GM19035 (cell line): ENCODE measurements around the gene ALLC.

ENCODE experiments used
- ATAC-seq: cut with Tn5 transposase; IDR thresholded peaks from one replicate; pipeline ENCODE4 v1.9.1; 2021; ENCODE audit not compliant: unreplicated experiment

Gene ALLC

DNA sequence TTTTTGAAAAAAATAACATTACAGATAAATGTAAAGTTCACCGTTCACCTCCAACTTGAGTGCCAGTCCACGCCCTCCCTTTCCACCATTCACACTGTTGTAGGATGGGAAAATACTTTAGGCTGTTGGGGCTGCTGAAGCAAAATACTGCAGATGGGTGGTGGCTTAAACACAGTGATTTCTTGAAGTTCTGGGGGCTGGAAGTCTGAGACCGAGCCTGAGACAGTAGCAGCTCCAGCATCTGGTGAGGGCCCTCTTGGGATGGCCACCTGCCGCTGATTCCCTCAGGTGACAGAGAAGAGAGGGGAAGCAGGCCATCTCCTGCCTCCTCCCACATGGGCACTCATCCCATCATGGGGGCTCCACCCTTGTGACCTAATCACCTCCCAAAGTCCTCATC is 17.7 kb downstream of the ALLC start:
- no peak for ATAC-seq

DNA sequence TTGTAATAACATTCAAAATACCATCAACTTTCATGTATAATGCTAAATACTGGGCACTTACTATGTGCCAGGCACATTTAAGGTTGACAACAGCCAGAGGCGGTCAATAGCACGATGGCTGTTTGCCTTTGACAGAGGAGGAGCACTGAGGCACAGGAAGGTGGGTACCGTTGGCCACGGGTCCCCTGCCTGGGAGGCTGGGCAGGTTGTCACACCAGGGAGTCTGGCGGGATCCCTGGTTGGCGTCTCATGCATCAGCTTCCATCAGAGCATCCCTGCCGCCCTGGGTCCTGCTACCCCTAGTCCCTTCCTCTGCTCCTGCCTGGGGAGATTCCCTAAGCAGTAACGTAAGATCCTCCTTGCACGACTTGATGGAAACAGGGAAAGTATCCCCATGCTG is 19.4 kb downstream of the ALLC start:
- no peak for ATAC-seq

DNA sequence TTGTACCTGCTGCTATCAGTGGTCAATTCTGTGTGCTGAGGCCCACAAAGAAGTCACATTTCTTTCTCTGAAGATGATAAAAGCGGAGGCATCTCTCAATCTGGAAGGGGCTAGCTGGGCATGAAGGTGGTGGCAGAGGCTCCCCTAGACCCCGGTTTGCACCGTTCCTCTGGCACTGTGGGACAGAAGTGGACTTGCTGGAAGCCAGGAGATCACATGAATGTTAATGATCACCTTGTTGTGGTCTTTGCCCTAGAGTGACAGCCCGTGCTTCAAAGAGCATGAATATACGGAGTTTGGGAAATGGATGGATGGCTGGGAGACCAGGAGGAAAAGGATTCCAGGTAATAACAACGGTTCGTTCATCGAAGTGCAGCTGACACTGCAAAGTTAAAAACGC is 20.2 kb downstream of the ALLC start:
- ATAC-seq, result no peak

DNA sequence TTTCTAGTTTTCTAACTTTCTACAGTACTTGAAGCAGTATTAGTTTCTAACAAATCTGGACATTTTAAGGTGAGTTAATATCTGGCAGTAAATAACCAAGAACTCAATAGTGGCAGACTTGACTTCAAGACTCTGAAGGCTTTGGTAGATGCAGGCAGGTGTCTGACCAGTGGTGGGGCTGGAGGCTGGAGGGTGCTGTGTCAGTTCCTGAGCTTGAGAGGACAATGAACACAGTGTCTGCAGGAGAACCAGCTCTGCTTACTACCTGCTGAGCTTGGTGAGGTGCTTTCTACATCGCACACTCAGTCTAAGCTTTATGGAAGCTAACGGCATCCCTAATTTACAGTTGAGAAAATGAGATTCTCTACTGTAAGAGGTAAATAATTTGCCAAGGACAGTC is 21.2 kb downstream of the ALLC start:
- ATAC-seq, result no peak

DNA sequence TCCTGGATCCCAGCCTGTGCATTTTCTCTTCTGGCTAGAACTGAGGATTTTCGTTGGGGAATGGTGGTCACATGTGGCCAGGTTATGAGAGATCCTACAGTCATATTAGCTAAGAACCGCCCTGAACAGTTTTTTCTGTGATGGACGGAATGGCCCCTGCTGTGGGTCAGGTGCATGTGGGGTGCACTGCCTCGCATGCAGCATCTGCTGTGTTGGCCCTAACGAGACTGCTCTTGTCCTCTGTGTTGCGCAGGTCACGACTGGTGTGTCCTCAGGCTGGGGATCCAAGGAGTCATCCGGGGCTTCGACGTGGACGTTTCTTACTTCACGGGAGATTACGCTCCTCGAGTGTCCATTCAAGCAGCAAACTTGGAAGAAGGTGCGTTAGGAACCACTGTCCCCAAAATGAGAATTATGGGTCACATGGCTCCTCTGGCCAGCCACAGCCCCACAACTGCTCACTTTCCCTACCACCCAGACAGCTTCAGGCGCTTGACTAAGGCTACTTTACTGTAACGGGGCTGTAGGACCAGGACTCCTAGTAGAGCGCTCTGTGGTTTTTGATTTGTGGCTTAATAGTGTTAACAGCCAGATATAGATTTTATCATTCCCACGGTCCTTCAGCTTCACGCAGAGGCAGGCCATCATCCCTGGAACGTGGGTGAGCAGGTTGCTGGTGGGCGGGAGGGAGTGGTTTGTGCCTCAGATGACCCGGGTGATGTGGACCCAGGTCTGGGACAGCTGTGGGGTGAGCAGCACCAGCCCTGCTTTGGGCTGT is 21.8 kb downstream of the ALLC start:
- ATAC-seq, result no peak

DNA sequence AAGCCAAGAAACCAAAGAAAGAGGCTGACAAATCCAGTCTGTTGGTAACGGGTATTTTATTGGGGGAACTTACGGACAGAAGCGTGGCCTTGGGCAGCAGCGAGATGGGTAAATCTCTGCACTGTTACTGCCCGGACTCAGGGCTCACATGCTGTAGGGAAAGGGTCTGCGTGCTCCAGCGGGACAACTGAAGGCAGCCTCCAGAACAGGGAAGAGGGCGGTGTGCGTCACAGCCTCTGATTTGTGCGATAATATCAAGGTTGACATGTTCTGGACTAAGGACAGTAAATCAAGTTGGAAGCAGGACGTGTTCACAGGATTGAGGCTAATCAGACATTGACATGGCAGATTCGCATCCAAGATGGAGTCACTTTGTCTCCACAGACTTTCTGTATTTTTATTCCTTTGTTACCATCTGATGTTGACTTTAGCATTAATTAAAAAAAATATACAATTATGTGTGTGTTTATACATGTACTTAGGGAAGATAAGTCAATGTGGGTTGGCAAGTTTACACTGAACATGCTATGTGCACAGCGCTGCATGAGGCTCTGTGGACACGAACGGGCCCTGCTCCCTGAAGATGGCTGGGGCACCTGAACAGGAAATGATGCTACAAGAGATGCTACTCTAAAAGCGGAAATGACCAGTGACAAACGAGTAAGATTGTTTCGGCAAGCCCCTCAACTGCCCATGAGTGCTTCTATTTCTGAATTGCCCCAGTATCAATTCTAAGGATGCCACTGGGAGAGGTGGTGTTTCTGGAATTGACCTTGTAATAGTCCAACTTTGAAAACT is 22.7 kb downstream of the ALLC start:
- ATAC-seq, result no peak

DNA sequence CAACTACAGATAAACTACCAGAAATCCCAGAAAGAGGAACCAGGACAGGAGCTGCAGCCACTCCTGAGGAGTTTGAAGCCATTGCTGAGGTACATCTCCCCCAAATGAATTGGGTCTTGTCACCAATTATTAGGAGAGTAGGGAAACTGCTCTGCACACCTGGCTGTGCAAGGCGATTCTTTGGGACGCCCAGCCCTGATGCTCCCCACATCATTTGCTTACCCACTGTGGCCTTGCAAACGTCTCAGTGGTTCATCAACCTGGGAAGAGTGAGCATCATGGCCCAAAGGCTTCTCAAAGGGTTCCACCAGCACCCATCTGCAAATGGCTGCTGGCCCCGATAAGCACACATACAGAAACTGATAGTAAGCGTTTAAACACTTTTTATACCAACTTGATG is 23.6 kb downstream of the ALLC start:
- no peak for ATAC-seq

DNA sequence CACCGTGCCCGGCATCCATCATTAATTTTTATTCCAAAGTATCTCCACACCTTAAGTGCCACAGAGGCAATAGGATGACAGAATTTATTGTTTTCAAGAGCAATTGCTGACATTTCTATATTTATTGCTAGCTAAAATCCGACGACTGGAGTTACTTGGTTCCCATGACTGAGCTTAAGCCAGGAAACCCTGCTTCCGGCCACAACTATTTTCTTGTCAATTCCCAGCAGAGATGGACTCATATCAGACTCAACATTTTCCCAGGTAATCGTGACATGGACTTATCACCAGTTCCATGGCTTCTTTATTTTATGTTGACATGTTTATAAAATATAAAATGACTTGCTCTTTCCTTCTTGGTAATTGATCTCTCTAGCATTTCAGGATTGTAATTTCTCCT is 24.8 kb downstream of the ALLC start:
- ATAC-seq, result no peak

DNA sequence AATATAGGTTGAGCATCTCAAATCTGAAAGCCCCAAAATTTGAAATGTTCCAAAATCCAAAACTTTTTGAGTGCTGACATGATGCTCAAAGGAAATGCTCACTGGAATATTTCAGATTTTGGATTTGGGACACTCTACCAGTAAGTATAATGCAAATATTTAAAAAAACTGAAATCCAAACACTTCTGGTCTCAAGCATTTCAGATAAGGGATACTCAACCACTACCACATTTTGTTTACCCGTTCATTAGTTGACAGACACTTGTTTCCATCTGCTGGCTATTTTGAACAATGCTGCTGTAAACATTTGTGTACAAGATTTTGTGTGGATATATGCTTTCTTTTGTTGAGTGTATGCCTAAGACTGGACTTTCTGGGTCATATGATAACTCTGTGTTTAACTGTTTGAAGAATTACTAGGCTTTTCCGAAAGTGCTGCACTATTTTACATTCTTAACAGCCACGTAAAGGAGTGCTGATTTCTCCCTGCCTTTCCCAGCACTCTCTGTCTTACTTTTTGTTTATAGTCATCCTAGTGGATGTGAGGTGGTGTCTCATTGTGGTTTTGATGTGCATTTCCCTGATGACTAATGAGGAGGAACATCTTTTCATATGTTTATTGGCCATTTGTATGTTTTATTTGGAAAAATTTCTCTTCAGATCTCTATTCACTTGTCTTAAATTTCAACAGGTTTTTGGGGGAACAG is 25.9 kb downstream of the ALLC start:
- ATAC-seq, result no peak

DNA sequence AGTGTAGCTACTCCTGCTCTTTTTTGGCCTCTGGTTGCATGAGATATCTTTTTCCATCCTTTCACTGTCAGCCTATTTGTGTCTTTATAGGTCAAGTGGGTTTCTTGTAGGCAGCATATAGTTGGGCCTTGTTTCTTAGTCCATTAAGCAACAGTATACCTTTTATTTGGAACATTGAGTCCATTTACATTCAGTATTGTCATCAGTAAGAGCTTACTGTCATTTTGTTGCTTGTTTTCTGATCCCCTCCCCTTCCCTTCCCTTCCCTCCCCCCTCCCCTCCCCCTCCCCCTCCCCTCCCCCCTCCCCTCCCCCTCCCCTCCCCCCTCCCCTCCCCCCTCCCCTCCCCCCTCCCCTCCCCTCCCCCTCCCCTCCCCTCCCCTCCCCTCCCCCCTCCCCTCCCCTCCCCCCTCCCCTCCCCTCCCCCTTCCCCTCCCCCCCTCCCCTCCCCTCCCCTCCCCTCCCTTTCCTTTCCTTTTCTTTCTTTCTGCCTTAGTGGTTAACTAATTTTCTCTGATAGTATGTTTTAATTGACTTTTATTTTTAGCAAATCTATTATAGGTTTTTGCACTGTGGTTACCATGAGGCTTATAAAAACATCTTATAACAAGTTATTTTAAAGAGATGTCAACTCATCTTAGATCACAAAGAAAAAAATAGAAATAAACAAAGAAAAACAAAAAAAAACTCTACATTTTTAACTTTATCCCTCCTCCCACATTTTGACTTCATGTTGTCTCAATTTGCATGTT is 32.2 kb downstream of the ALLC start:
- no peak for ATAC-seq

DNA sequence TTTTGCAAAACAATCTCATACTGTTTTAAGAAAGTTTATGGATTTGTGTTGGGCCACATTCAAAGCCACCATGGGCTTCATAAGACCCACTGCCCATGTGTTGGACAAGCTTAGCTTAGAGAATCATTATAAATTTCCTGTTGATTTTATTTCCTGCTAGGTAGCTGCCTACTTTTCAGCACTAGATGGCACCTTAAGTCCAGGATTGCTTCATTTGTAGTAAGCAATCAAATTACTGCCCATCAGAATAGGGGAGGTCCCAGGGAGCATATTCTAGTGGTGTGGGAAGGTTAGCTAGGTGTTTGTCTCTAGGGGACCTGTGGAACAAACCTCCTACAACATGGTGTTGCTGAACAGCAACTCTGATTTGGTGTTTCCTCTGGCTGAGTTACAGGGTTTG is 34.4 kb downstream of the ALLC start:
- no peak for ATAC-seq

DNA sequence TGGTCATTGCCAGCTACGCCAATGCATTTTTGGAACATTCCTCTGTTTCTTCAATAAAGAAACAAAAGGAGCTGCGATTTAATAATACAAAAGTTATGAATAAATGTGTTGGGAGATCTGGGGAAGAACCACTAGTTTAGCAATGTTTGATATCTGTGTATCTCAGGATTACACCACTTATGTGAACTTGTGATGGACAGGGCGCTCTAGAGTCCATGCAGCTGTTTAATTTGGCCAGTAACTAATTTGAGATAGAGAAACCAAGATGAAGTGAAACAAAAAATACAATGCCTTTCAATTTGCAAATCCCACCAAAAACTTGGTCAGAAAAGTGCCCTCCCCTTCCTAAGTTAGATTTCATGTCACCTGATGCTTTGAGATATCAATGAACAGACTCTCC is 38.5 kb downstream of the ALLC start:
- no peak for ATAC-seq

DNA sequence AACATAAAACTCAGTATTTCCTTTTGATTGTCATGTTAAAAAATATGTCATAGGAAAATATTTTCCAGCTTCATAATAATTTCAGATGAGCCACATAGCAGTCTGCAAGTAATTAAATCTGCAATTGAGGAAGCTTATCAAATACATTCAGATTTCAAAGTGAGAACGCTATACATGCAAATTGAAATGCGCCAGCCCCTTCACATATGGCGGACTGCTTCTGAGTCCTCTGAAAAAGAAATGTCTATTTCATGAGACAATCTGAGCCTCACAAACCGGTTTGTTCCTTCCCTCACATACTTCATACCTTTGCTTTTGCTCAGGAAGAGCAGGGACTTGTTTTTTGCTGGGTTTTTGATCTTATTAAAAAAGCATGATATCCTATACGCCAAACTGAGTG is 43.1 kb downstream of the ALLC start:
- no peak for ATAC-seq

DNA sequence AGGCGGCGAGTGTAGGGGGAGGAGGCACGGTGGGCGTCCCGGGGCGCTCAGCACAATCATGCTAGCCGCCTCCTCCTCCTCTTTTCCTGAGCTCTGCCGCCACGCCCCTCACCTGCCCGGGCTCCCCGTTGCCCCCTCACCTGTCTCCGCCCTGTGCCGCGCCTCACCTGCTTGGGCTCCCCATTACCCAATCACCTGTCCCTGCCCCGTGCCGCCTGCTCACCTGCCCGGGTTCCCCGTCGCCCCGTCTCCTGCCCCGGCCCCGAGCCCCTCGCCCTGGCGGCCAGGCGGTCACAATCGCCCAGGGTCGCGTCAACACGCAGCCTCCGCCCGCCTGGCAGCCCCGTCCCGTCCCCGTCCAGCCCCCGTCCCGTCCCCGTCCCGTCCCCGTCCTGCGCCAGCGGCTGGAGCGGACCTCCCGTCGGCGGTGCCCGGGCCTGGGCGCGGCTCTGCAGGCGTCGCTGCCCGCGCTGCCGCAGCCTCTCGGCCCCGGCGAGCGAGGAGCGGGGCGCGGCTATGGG is 45.3 kb downstream of the ALLC start, which contains the start of gene DCDC2C:
Gene DCDC2C, plus strand, starts transcription at position 340 of the 521 bp plus-strand sequence. Its CDS starts 177 bp downstream, at position 517.
- ATAC-seq, result no peak

DNA sequence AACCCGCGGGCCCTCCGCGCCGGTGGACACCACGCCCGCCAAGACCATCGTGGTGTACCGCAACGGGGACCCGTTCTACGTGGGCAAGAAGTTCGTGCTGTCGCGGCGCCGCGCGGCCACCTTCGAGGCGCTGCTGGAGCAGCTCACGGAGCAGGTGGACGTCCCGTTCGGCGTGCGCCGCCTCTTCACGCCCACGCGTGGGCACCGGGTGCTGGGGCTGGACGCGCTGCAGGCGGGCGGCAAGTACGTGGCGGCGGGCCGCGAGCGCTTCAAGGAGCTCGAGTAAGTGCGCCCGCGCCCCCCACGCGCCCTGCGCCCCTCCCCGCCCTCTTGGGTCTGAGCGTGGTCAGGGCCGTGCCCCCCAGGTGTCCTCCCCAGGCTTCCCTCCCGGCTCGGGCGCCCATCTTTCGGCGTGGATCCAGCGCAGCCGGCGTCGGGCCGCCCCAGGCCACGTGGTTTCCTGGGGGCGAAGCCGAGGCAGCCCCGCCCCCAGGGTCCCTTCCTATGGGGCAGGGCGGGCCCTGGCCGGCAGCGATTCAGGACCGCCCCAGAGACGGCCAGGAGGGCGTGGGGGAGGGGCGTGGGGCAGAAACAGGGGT is 45.9 kb downstream of the ALLC start:
- ATAC-seq, result no peak

DNA sequence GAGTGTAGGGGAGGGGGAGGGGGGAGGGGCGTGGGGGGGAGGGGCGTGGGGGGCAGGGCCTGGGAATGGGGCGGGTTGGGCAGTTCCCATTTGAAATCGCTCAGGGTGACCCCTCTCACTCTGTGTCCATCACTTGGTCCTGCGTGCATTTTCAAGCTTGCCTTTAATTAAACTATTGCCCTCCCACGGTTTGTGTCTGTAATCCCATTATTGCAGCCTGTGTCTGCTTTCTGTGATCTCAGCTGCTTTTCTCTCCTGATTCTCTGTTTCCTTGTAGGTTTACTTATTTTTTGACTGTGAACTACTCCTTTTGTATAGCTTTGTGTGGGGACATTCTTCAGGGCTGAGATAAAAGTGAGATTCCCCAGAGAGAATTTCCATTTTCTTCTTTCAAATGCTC is 46.7 kb downstream of the ALLC start:
- ATAC-seq, result no peak

DNA sequence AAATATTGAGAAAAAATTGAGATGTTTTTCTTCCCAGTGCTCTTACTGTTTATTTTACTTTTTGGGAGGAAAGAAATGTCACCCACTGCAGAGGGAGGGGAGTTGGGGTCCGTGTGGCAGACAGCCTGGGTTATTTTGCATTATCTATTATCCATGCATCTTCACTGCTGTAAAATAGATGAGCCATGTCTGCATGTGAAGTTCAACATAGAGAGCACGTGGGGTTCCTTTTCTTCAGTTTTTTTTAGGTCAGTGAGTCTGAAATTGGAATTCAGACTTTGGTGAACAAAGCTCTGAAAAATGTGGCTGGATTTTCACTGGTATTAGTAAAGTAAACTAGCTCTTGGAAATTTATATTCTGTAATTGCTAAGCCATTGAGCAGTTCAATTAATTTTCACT is 47.8 kb downstream of the ALLC start:
- ATAC-seq, result no peak

DNA sequence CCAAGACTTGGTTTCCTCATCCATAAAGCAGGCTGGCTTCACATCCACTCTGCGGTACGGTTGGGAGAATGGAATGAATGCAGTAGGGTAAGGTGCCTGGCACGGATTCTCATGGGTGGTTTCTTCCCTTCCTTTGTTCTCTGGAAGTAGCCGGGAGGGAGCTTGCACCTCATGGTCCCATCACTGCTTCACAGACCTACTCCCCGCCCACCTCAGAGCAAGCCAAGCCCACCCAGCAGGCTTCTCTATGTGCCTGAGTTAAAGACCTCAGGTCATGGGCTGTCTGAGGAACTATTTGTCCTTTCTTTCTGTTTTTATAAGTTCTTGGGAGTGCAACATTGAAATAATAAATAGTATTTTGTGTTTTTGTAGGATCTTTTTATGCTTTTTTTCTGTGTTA is 48.9 kb downstream of the ALLC start:
- no peak for ATAC-seq

DNA sequence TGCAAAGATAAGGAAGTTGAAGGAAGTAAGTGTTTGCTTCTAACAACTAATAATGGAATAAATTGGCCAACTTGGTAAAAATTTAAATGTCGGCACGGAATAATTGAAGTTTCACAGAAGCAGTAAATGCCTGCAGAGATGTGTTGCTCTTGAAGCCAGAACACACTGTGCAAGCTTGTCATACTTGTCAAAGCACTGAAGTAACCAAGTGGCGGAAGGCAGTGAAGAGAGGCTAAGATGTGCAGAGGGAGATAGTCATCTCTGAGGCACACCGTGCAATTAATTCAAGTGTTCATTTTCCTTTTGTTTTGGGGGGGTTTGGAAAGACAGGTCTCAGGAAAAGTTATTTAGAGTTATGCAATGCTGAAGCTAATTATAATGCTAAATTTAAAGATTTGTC is 50.6 kb downstream of the ALLC start:
- ATAC-seq, result no peak

DNA sequence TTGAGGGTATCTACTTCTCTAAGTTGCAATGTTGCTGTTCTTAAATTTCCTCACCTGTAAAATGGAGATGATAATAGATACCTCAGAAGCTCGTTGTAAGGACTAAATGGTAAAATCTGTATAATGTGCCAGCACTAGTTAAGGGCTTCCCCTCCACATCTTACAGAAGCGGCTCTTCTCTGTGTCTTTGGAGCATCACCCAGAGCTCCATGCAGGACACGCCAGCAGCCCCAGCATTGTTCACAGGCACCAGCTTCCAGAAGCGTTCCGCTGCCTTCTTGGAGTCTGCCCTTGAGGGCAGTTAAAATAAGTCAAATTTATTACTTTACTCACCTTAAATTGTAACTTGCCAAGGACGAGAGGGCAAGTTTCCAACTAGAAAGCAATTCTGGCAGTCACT is 51.2 kb downstream of the ALLC start:
- no peak for ATAC-seq

DNA sequence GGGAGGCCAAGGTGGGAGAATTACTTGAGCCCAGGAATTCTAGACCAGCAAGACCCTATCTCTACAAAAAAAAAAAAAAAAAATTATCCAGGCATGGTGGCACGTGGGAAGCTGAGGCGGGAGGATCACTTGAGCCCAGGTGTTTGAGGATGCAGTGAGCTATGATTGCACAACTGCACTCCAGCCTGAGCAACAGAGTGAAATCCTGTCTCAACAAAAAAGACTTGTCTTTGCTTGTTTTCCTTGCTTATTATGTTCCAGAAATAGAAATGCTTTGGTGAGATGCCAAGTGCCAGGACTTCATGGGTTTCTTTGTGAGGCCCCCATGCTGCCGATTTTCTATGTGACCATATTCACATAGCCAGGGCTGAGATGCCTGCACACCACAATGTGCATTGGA is 54.4 kb downstream of the ALLC start:
- no peak for ATAC-seq
